IPS-18c (cell line): ENCODE data around the gene YPEL1.

Experiments used
- H3K4me3 ChIP-seq: 2 replicates; pipeline ENCODE4 v1.7.0; 2013; ENCODE audit warnings: low read depth, mild to moderate bottlenecking, low read length, moderate library complexity; ENCODE audit not compliant: insufficient read depth
- H3K9me3 ChIP-seq: one replicate; pipeline ENCODE4 v1.6.1; 2013; ENCODE audit warnings: mild to moderate bottlenecking, low read length, moderate library complexity; ENCODE audit not compliant: control insufficient read depth, insufficient read depth

YPEL1 gene, protein sequence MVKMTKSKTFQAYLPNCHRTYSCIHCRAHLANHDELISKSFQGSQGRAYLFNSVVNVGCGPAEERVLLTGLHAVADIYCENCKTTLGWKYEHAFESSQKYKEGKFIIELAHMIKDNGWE

DNA sequence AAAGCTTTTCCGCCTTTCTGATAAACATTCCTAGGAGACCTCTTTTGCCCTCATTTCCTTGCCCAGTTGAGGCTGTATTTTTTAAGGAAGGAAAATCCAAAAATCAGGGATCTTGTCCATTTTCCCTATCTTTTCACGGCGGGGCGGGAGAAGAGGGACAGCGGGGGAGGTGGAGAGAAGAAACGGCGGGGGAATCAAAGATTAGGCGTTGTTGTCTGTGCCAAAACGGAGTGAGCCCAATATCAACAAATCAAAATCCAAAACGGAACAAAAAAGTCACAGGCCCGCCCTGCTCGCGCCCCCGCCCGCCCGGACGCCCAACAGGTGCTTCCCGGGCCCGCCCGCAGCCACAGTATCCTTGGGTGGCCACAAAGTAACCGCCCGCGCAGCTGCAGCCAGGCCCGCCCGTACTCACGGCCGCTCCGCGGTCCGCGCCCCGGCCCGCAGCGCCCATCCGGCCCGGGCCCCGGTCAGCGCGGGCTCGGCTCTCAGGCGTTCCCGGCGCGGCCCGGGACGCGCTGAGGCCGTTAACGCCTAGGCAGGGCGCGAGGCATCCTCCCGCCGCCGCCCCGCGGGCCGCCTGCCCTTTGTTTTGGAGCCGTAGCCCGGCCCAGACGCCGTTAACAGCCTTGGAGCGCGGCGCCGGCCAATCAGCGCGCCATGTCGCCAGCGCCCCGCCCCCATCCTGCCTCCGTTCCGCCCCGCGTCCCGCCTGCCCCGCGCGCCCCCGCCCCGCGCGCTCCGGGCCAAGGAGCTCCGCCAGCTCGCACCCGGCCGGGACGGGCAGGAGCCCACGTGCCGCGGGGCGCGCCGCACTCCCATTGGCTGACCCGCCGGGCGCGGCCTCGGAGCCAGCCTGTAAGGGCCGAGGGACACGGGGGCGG is at the start of gene YPEL1:
Gene YPEL1, minus strand, starts transcription at position 595 of the 884 bp plus-strand sequence. CDS start 25,050 bp downstream, outside the sequence.
- Histone ChIP-seq H3K4me3 (peak within 1 kb of the TSS; percentile 72), H3K9me3 (no peaks in the 10 kb centered on the region)

DNA sequence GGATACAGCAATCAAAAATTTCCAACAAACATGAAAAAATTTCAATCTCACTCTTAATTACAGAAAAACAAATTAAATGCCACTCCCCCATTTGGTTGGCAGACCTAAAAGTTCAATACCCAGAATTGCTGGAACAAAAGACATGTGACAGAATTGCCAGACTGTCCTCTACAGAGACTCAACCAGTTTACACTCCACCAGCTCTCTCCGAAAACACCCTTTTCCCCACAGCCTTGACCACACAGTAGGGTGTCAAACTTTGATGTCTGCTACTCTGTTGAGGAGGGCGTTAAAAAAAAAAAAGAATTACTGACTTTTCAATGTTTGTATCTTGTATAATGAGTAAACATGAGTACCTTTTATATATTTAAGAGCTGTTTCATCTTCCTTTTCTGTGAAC is 44.7 kb upstream of the YPEL1 start:
- no peak overlapping the region for H3K4me3 ChIP-seq
- no peaks in the 10 kb centered on the region for H3K9me3 ChIP-seq

DNA sequence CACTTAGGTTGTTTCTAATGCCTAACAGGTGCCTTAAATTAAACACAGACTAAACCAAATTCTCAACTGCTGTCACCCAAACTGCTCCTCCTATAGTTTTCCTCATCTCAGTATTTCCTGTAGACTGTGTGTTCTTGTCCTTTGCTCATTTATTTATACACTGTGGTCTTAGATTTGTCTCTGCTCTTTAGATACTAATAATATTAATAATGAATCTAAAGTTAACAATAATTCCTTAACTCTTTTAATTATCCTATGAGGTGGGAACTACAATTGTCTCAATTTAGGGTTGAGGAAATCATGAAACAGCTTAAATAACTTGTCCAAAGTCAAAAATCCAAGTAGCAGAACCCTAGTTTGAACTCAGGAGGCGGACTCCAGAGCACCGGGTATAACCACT is 43.9 kb upstream of the YPEL1 start:
- no peak overlapping the region for H3K4me3 ChIP-seq
- H3K9me3 ChIP-seq, result no peaks in the 10 kb centered on the region

DNA sequence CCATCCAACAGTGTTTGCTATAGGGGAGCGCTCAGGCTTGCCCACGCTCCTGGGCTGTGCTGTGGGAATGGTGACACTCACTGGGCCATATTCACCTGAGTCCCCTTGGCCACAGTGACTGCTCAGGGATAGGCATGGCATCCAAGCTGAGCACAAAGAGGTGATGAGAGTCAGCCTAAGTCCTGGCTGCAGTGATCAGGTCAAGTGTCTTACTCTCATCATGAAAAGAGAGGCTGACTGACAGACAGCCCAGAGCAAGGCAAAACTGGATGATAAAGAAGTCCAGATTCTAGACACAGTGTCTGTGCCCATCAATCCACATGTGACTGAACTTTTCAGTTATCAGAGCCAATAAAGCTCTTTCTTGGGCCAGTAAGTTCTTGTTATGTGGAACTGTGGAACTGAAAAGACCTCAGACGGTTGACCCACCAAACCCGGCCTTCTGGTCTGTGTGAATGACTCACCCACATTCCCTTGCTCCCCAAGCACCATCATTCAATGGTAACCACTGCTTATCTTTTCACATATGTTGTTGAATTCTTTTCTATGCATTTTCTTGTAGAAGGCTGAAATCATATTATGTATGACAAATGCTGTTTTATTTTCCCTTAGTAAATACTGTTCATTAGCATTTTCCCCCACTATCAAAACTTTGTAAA is 43.2 kb upstream of the YPEL1 start:
- no peak overlapping the region for H3K4me3 ChIP-seq
- no peaks in the 10 kb centered on the region for H3K9me3 ChIP-seq

DNA sequence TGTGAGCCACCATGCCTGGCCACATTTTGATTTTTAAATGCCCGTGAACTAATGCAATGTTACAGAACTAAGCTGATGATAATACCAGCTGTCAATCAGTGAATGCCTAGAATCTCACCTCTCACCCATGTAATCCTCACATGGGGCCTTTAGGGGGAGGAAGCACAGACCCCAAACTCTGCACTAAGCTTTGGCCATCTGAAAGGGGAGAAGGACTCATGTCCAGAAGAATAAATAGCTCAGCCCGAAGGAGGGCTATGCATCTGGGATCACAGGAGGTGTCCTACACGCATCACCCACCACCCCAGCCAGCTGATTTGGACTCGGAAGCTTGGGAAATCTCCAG is 36.0 kb upstream of the YPEL1 start:
- H3K4me3 ChIP-seq, result no peak overlapping the region
- H3K9me3 ChIP-seq, result no peaks in the 10 kb centered on the region

DNA sequence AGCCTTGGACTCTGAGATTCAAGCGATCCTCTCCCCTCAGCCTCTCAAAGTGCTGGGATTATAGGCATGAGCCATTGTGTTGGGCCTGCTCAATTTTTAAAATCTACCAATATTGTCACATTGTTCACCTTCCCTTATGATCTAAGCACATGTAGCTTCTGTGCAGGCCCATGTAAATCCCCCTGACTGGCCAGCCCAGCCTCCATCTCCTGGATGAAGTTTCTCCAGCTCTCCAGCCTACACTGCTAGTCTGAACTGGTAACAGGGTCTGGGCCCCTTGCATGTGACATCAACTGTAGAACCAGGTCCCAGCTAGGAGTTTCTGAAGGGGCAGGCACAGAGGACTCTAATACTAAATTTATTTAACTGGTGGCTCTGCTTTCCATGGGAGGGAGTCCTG is 32.8 kb upstream of the YPEL1 start:
- Histone ChIP-seq H3K4me3 (no peak overlapping the region), H3K9me3 (no peaks in the 10 kb centered on the region)

- H3K4me3 ChIP-seq, result no peak overlapping the region
- H3K9me3 ChIP-seq, result no peaks in the 10 kb centered on the region
Observed at GRCh38 chr22:21766691-21767462, 31.3 kb upstream of the YPEL1 start.

GRCh38 chr22:21765909-21766529 is 30.4 kb upstream of the YPEL1 start:
- no peaks in the 10 kb centered on the region for H3K9me3 ChIP-seq
- no peak overlapping the region for H3K4me3 ChIP-seq

DNA sequence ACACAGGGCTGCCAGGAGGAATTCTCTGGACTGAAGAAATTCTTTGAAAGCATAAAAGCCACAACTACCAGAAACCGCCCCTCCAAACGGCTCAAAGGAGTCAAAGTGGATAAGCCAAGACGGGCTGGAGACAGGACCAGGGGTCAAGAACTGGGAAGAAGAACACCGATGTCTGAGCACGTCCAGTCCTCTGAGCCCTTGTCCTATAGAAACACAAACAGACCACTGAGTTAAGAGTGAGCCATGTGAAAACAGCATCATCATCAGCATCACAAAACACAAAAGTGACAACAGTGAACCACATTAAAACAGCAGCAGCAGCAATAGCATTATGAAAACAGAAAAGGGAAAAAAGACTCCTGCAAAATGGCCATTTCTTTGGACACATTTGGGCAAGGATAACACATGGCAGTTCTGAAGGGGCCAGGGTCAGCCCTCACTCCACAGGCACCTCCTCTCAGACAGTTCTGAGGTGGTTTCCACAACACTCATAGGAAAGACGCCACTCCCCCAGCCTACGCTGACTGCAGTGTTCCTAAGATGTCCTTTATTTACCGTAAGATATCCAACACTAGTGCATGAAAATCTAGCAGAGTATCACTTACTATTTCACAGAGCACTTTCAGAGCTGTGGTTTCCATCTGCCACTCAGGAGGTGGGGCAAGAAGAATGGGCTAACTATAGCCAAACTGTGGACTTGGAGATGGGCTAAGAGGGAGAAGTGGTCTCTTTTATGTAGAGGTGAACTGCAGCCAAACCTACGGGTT is 28.6 kb upstream of the YPEL1 start:
- no peak overlapping the region for H3K4me3 ChIP-seq
- no peaks in the 10 kb centered on the region for H3K9me3 ChIP-seq

DNA sequence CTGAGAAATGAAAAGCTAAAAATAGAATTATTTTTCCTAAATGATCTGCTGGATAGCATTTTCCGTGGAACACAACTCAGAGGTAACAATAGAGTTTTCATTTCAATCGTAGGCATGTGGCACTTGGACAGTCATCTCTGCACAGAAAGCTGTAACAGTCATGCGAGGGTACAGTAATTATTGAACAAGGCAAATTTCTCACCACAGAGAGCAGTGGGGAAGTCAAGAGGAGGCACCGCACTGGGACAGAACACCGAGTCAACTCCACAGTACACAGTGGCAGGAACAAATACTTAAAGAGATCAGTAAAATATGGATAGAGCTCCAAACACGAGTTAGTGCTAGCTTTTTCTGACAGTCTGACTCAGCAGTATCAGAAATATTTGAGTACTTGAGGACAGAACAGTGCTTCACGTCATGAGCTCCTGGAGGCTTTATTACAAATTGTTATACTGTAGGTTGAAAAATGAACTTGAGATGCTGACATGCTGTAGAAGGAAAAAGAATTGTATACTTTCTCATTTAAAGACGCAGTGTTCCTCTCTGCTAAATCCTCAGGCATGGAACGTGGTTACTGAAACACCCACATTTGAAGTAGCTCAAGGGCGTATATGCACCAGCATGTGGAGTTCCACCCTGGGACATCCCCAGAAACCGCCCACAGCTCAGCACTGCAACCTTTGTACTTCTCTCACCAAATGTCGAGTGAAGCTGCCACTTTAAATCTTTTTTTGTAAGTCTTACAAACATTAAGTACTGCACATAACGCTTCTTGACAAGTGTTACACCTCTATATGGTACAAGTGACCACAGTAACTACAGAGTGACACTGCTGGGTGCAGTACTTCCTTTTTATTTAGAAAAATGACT is 27.4 kb upstream of the YPEL1 start:
- Histone ChIP-seq H3K4me3 (no peak overlapping the region), H3K9me3 (no peaks in the 10 kb centered on the region)

DNA sequence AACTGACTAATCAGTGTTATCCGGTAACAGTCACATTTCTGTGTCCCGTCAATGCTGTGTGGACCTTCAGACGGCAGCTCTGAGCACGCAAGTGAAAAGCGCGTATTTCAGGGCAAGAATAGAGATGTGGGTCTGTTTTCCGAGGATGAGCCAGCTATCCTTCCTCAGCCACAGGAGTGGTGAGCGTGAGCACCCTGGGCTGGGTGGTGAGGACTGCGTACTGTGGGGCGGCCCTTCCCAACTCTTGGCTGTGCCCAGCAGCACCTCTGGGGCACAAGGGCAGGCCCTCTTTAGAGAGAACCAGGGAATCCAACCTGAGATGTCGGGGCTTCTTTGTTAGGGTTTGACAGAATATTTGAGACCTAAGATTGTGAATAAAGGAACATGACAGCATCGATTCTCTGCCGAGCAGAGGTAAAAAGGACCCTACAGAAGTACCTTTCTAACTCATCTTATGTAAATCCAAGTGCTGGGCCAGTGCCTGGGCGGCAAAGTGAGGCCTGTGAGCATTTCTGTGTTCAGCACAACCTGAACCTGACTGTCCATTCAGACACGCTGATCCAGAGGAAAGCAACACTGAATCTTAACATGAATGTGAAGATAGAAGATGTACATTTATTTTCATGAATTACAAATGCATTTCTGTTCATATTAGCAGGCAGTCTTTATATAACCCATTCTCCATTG is 26.5 kb upstream of the YPEL1 start:
- no peak overlapping the region for H3K4me3 ChIP-seq
- no peaks in the 10 kb centered on the region for H3K9me3 ChIP-seq

- Histone ChIP-seq H3K4me3 (no peak overlapping the region), H3K9me3 (no peaks in the 10 kb centered on the region)
Observed at GRCh38 chr22:21761086-21761485, 25.5 kb upstream of the YPEL1 start.

DNA sequence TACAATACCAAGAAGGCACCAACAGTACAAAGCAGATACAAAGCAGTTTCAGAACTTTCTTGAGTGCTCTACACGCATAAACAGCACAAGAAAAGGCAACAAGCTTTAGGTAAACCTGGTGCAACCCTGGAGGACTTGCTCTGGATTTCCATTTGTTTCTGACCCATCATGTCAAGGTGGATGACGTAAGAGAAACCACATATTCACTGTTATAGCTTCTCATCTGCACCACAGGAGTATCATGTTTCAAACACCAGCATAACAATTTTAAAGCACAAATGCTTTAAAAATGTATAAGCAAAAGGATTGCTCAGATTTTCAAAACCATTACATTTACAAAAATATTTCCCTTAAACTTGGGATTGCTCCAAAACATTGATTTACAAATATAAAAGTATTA is 25.0 kb upstream of the YPEL1 start:
- Histone ChIP-seq H3K9me3 (no peaks in the 10 kb centered on the region), H3K4me3 (no peak overlapping the region)

DNA sequence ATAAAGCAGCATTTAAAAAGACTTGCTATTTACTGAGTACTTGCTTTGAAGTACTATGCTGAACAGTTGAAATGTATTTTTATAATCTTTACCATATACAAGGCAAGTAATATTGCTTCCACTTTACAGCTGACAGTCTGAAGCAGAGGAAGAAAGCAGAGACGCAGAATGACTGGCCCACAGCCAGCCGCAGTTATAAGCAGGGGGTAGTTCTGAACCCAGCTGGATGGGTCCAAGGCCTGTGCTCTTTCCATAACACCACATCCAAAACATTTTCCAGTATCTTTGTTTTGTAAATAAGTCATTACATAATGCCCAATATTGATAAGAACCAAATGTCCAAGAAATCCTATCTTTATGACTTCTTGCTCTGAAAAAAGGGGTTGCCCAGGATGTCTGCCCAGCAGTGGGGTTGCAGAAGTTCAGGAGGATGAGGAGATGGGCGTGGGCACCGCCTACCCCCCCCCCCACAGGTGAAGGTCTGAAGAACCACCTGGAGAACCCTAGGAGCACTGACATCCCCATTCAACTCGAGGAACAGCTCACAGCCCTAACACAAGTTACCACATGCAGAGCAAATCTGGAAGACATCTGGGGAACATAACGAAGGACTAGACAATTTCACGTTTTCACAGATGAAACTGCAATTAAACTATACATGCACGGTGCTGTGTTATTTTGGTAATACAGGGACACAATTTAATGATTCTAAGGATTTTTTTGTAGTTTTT is 24.2 kb upstream of the YPEL1 start:
- H3K4me3 ChIP-seq, result no peak overlapping the region
- no peaks in the 10 kb centered on the region for H3K9me3 ChIP-seq

GRCh38 chr22:21759093-21759492 is 23.5 kb upstream of the YPEL1 start:
- Histone ChIP-seq H3K4me3 (no peak overlapping the region), H3K9me3 (no peaks in the 10 kb centered on the region)
